ENCODE measurements around the gene DLGAP1.

DNA sequence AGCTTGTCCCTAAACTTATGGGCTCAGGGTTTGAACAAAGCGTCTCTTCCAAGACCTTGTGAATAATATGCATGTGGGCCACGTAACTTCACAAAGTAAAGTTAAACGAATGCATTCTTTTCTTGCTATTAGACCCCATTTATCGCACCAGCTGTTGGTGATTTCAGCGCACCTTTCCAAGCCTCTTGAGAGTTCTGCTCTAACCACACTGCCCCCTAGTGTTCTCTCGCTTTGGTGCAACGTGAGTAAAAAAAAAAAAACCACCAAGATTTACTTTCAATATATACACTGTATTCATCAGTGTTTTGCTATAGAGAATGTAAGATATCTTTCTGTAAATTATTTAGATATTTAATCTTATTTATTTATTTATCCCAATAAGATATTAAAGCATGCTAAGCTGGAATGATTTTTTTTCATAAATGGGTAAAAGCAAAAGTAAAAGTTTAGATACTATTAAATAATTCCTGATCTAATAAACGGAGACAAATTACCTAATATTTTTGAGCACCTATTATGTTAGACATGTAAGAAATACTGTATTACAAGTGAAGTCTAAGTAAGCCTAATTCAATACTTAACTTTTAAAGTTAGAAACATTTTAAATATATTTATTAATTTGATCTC, 459.5 kb downstream of the DLGAP1 start:
- peak; percentile 62 to 84 (median 82) for TF ChIP-seq CTCF (IDR thresholded peaks at IDR 0.05)
- no peak for TF ChIP-seq POLR2AphosphoS5 (IDR thresholded peaks at IDR 0.05)
- TF ChIP-seq POLR2A (IDR thresholded peaks at IDR 0.05; ENCODE audit: low read depth): no peak
- no peak for TF ChIP-seq EP300 (IDR thresholded peaks at IDR 0.05)
